H1 (cell line): Measurements from ENCODE around the gene C2orf76. TPM values are rescaled to one million over a fixed set of nuclear protein-coding genes. Genes with fewer than 3 reads are reported as not detected.
A peak's percentile ranks its signal among the peaks of the same experiment; 100 is the strongest.

Source experiments
- CTCF ChIA-PET: fragments of 300-600 bp; sonication (Branson Sonifier 250); formaldehyde crosslinking; loops from one replicate; lab custom pipeline; 2021; ENCODE audit not compliant: partially characterized antibody; lab: Charles Lee
- POLR2A ChIA-PET: fragments of 300-600 bp; sonication (Branson Sonifier 250); formaldehyde crosslinking; loops from one replicate; lab custom pipeline; 2021; ENCODE audit warnings: inconsistent platforms; ENCODE audit not compliant: partially characterized antibody; lab: Charles Lee
- DNase-seq, 2 experiments: peaks; one replicate each; pipeline versions ENCODE4 v3.0.0 to v3.0.0-alpha.2; 2010 to 2022; ENCODE audit warnings: low spot score in 2 of 2, low read depth in 1 of 2, mixed read lengths in 1 of 2
- FAIRE-seq: peaks from 2 replicates; lab custom pipeline; 2011; peaks lifted over from hg19 to GRCh38; lab: Jason Lieb, UNC
- H2AFZ ChIP-seq: 2 replicates; pipeline ENCODE4 v1.8.1; 2012; ENCODE audit warnings: low read length, inconsistent platforms
- H2AK5ac ChIP-seq: 2 replicates; pipeline ENCODE4 v1.6.1; 2013; ENCODE audit warnings: low read depth, low read length
- H2BK120ac ChIP-seq: replicated peaks from 2 replicates; pipeline ENCODE3; 2013; ENCODE audit warnings: low read depth, low read length, inconsistent platforms
- H2BK12ac ChIP-seq: 2 replicates; pipeline ENCODE4 v1.6.1; 2013; ENCODE audit warnings: low read depth, low read length
- H2BK15ac ChIP-seq: 2 replicates; pipeline ENCODE4 v1.6.1; 2013; ENCODE audit warnings: low read length
- H2BK20ac ChIP-seq: 2 replicates; pipeline ENCODE4 v1.6.1; 2013; ENCODE audit warnings: low read length
- H2BK5ac ChIP-seq: 2 replicates; pipeline ENCODE4 v1.6.1; 2013; ENCODE audit warnings: low read depth, low read length
- H3K14ac ChIP-seq: 2 replicates; pipeline ENCODE4 v1.6.1; 2013; ENCODE audit warnings: inconsistent platforms; ENCODE audit not compliant: insufficient read length
- H3K18ac ChIP-seq: 2 replicates; pipeline ENCODE4 v1.6.1; 2013; ENCODE audit warnings: low read length; ENCODE audit errors: extremely low read depth
- H3K23ac ChIP-seq: 2 replicates; pipeline ENCODE4 v1.6.1; 2013; ENCODE audit warnings: inconsistent platforms; ENCODE audit not compliant: insufficient read length
- H3K23me2 ChIP-seq: 2 replicates; pipeline ENCODE4 v1.6.1; 2013; ENCODE audit warnings: low read depth, low read length
- H3K27ac ChIP-seq: 2 replicates; pipeline ENCODE4 v1.6.1; 2011; ENCODE audit warnings: low read depth, low read length, inconsistent platforms
- H3K27me3 ChIP-seq, 4 experiments: replicated peaks in 1 of 4; 1 replicate in 1 of 4; 2 replicates in 3 of 4; pipeline versions ENCODE4 v1.6.1 to v1.8.1; 2011 to 2013; ENCODE audit warnings: low read length in 3 of 4, mild to moderate bottlenecking in 3 of 4, inconsistent platforms in 2 of 4, mixed read lengths in 2 of 4, moderate library complexity in 1 of 4; ENCODE audit not compliant: control insufficient read depth in 3 of 4, insufficient read depth in 3 of 4; ENCODE audit errors: extremely low read depth in 1 of 4
- H3K36me3 ChIP-seq, 4 experiments: 2 replicates each; pipeline versions ENCODE4 v1.6.1 to v1.8.1; 2011 to 2013; ENCODE audit warnings: mild to moderate bottlenecking in 4 of 4, low read length in 3 of 4, moderate library complexity in 2 of 4, control low read depth in 1 of 4, inconsistent platforms in 1 of 4; ENCODE audit not compliant: insufficient read depth in 4 of 4, control insufficient read depth in 2 of 4
- H3K4ac ChIP-seq: replicated peaks from 2 replicates; pipeline ENCODE3; 2013; ENCODE audit warnings: low read length, low read depth, mixed read lengths, inconsistent platforms; ENCODE audit not compliant: insufficient read length
- H3K4me1 ChIP-seq, 4 experiments: replicated peaks in 1 of 4; 1 replicate in 1 of 4; 2 replicates in 3 of 4; pipeline versions ENCODE4 v1.6.1 to v1.8.1; 2011 to 2013; ENCODE audit warnings: low read length in 3 of 4, inconsistent platforms in 2 of 4, mixed read lengths in 1 of 4; ENCODE audit not compliant: insufficient read depth in 4 of 4, control insufficient read depth in 3 of 4
- H3K4me2 ChIP-seq, 2 experiments: 2 replicates each; pipeline versions ENCODE4 v1.6.1 to v1.8.1; 2011 to 2013; ENCODE audit warnings: low read depth in 2 of 2, low read length in 2 of 2, control low read depth in 1 of 2, inconsistent platforms in 1 of 2, mild to moderate bottlenecking in 1 of 2; ENCODE audit not compliant: insufficient read depth in 1 of 2
- H3K4me3 ChIP-seq, 4 experiments: fragments of 200-600, 300-600 bp in 1 of 4; sonication (generic), shearing (Covaris generic), sonication (Bioruptor Twin) in 1 of 4; 2 replicates each; pipeline versions ENCODE4 v1.5.1 to v1.8.1; 2011 to 2016; ENCODE audit warnings: low read length in 4 of 4, low read depth in 3 of 4, control low read depth in 2 of 4, inconsistent platforms in 2 of 4, mild to moderate bottlenecking in 2 of 4, mixed read lengths in 1 of 4, moderate library complexity in 1 of 4; ENCODE audit not compliant: insufficient read depth in 2 of 4; ENCODE audit errors: extremely low read depth in 1 of 4
- H3K56ac ChIP-seq: replicated peaks from 2 replicates; pipeline ENCODE3; 2013; ENCODE audit warnings: low read depth, mild to moderate bottlenecking, mixed read lengths, low read length, inconsistent platforms; ENCODE audit not compliant: insufficient read length
- H3K79me1 ChIP-seq: 2 replicates; pipeline ENCODE4 v1.6.1; 2013; ENCODE audit warnings: low read depth, low read length, control low read depth
- H3K79me2 ChIP-seq, 2 experiments: 2 replicates each; pipeline versions ENCODE4 v1.6.1 to v1.8.1; 2012 to 2013; ENCODE audit warnings: low read length in 2 of 2, mild to moderate bottlenecking in 2 of 2, inconsistent platforms in 1 of 2; ENCODE audit not compliant: insufficient read depth in 2 of 2, control insufficient read depth in 1 of 2
- H3K9ac ChIP-seq, 4 experiments: replicated peaks in 1 of 4; 1 replicate in 1 of 4; 2 replicates in 3 of 4; pipeline versions ENCODE4 v1.6.1 to v1.8.1; 2011 to 2013; ENCODE audit warnings: low read depth in 3 of 4, low read length in 3 of 4, control low read depth in 2 of 4, mild to moderate bottlenecking in 2 of 4, moderate library complexity in 2 of 4, inconsistent platforms in 1 of 4; ENCODE audit errors: extremely low read depth in 1 of 4
- H3K9me3 ChIP-seq, 2 experiments: 2 replicates each; pipeline versions ENCODE4 v1.6.1 to v1.8.1; 2012 to 2013; ENCODE audit warnings: mild to moderate bottlenecking in 2 of 2, moderate library complexity in 2 of 2, control low read depth in 1 of 2, inconsistent platforms in 1 of 2, low read depth in 1 of 2, low read length in 1 of 2, mixed read lengths in 1 of 2; ENCODE audit not compliant: insufficient read depth in 2 of 2
- H4K20me1 ChIP-seq, 2 experiments: replicated peaks in 1 of 2; 2 replicates each; pipeline versions ENCODE3 to v1.8.1; 2011 to 2013; ENCODE audit warnings: inconsistent platforms in 2 of 2, low read length in 2 of 2, mild to moderate bottlenecking in 1 of 2; ENCODE audit not compliant: insufficient read depth in 2 of 2, control insufficient read depth in 1 of 2
- H4K5ac ChIP-seq: 2 replicates; pipeline ENCODE4 v1.6.1; 2013; ENCODE audit warnings: low read length, low read depth, mixed read lengths, inconsistent platforms; ENCODE audit not compliant: insufficient read length
- H4K8ac ChIP-seq: 2 replicates; pipeline ENCODE4 v1.8.0; 2013; ENCODE audit warnings: mild to moderate bottlenecking, moderate library complexity, low read length, inconsistent platforms; ENCODE audit not compliant: insufficient read depth; ENCODE audit errors: extremely low read depth
- H4K91ac ChIP-seq: replicated peaks from 2 replicates; pipeline ENCODE3; 2013; ENCODE audit warnings: low read length, mixed read lengths, inconsistent platforms; ENCODE audit not compliant: insufficient read length
- FOSL1 ChIP-seq: IDR thresholded peaks from 2 replicates; pipeline ENCODE4 v1.6.1; 2011; ENCODE audit warnings: mild to moderate bottlenecking, low read depth, low read length, moderate library complexity; ENCODE audit not compliant: insufficient read depth
- KDM1A ChIP-seq: fragments of 200-600, 300-600 bp; sonication (generic); IDR thresholded peaks from 2 replicates; pipeline ENCODE4 v1.7.1; 2016; ENCODE audit warnings: mild to moderate bottlenecking, low read length, borderline replicate concordance
- NRF1 ChIP-seq: IDR thresholded peaks from 2 replicates; pipeline ENCODE4 v1.6.1; 2011; ENCODE audit warnings: mild to moderate bottlenecking, low read depth, low read length, improper control_type of control experiment
- RAD21 ChIP-seq, 2 experiments: IDR thresholded peaks in 1 of 2; conservative IDR thresholded peaks in 1 of 2; 2 replicates each; pipeline ENCODE4 v1.6.1; 2011; ENCODE audit warnings: low read depth in 2 of 2, low read length in 2 of 2, improper control_type of control experiment in 1 of 2, inconsistent platforms in 1 of 2, mild to moderate bottlenecking in 1 of 2, moderate library complexity in 1 of 2
- SP4 ChIP-seq: IDR thresholded peaks from 2 replicates; pipeline ENCODE4 v1.6.1; 2012; ENCODE audit warnings: low read length, inconsistent platforms
- TBP ChIP-seq: IDR thresholded peaks from 2 replicates; pipeline ENCODE4 v1.6.1; 2011; ENCODE audit warnings: low read depth, low read length, improper control_type of control experiment
- WGBS, 2 experiments: shearing (Covaris generic) in 1 of 2; methylation state at CpG; one replicate each; pipeline versions ENCODE4 v1.1.6 to v1.1.7; 2013 to 2015; ENCODE audit warnings: low lambda C conversion rate in 2 of 2, mixed read lengths in 2 of 2, inconsistent platforms in 1 of 2, low coverage in 1 of 2, missing lambda C conversion rate in 1 of 2; ENCODE audit not compliant: insufficient replicate concordance in 2 of 2, insufficient coverage in 1 of 2, insufficient read length in 1 of 2; ENCODE audit errors: extremely low coverage in 1 of 2, missing lambda C conversion rate in 1 of 2; 5-methylcytosine and 5-hydroxymethylcytosine counted together
- polyA plus RNA-seq, 7 experiments: library from polyadenylated mRNA; depleted of rRNA in 3 of 7; stranded (reverse) in 5 of 7; unstranded in 2 of 7; fragments of >200 nt in 5 of 7; fragments of 200-250 nt in 2 of 7; gene quantifications; 1 replicate in 5 of 7; 2 replicates in 1 of 7; 4 replicates in 1 of 7; pipeline versions ENCODE4 v1.2.1 to v1.2.3, GENCODE V29; 2011 to 2013; ENCODE audit warnings: missing spikeins in 2 of 7, mixed read lengths in 2 of 7
- total RNA-seq: library from RNA; stranded (reverse); fragmentation: NEBNext Ultra II Directional; extraction: Animal tissue kit (Norgen Biotek cat#: 25700); gene quantifications from 2 replicates; pipeline ENCODE4 v1.2.1, GENCODE V29; 2021
- TF ChIP-seq, protein P1 (sequence below), 3 experiments: IDR thresholded peaks; 1 replicate in 2 of 3; 2 replicates in 1 of 3; pipeline versions ENCODE4 v1.5.1 to v1.6.1; 2011; ENCODE audit warnings: low read length in 3 of 3, mild to moderate bottlenecking in 3 of 3, inconsistent platforms in 2 of 3, low read depth in 1 of 3, moderate library complexity in 1 of 3; ENCODE audit not compliant: insufficient read depth in 1 of 3; ENCODE audit errors: control extremely low read depth in 1 of 3

The C2orf76 gene
- total and polyA plus RNA-seq, 2 of the 8 experiments (the other 6 are each of a cell fraction or from before 2014, with no cell fraction given), result 4.4 to 5.0 TPM

DNA sequence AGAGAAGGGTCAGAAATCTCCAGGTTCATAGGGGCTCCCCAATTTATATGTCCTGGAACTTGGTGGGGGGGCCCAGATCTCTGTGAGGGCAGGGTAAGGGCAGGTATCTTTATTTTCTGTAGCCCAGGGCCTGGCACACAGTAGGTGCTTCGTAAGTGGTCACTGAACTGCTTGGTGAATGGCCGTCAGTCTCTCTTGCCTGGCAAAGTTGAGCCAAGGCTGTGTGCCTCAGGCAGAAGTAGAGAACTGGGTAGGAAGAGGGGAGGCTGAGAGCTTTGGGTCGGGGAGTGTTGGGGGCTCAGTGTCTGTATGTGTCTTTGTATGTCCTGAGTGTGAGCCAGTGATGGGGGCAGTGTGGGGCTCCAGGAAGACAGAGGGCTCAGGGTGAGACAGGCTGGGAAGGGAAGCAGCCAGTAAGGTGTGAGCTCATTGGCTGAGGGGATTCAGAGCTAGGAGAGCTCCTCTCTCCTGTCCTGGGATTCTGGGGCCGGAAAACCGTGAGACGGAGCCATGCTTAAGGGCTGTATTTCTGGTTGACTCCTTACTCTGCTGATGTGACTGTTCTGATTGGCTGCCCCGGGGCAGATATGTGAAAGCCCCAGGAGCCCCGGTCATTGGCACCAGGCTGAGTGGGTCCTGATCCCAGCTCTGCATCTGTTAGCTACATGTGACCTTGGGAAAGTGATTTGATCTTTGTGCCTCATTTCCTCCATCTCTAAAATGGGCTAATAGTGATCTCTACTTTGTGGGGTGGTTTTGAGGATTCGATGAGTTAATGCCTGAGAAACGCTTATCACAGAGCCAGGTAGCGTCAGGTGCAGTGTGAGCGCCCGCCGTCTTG lies 112.7 kb downstream of the C2orf76 start:
- no peak for FAIRE-seq
- H2BK5ac ChIP-seq, result peak overlapping the region; percentile 93
- peak overlapping the region; percentile 57; the same call in 1 of the 2 replicates for H2BK20ac ChIP-seq
- 88% methylated on average over 14 of the region's 14 CpGs; no CpG with 5 or more reads in 1 of the 2 experiments for WGBS, 2 experiments
- H2BK15ac ChIP-seq, result 0 out of 2 replicates have a peak overlapping the region, but pooled peaks have one; percentile 53
- peak overlapping the region; percentile 99 for H2BK12ac ChIP-seq
- no peak overlapping the region for H3K4me2 ChIP-seq
- no peaks in the 10 kb centered on the region for H3K23me2 ChIP-seq
- H3K4me1 ChIP-seq, result peaks cover 11 to 29% (median 22%) of the 10 kb centered on the region in 4 experiments
- no peaks in the 10 kb centered on the region for H3K79me1 ChIP-seq
- H2AFZ ChIP-seq, result no peak overlapping the region
- no peaks in the 10 kb centered on the region for H3K27me3 ChIP-seq
- H3K4me3 ChIP-seq, result no peak overlapping the region
- H4K91ac ChIP-seq, result peak overlapping the region; percentile 9
- H3K79me2 ChIP-seq, result no peaks in the 10 kb centered on the region
- no peak overlapping the region for H3K56ac ChIP-seq
- H3K9ac ChIP-seq, result no peak overlapping the region
- H2AK5ac ChIP-seq, result peak overlapping the region; percentile 98
- TF ChIP-seq, protein P1, sequence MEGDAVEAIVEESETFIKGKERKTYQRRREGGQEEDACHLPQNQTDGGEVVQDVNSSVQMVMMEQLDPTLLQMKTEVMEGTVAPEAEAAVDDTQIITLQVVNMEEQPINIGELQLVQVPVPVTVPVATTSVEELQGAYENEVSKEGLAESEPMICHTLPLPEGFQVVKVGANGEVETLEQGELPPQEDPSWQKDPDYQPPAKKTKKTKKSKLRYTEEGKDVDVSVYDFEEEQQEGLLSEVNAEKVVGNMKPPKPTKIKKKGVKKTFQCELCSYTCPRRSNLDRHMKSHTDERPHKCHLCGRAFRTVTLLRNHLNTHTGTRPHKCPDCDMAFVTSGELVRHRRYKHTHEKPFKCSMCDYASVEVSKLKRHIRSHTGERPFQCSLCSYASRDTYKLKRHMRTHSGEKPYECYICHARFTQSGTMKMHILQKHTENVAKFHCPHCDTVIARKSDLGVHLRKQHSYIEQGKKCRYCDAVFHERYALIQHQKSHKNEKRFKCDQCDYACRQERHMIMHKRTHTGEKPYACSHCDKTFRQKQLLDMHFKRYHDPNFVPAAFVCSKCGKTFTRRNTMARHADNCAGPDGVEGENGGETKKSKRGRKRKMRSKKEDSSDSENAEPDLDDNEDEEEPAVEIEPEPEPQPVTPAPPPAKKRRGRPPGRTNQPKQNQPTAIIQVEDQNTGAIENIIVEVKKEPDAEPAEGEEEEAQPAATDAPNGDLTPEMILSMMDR (IDR thresholded peaks at IDR 0.05; ENCODE audit: control extremely low read depth in 1 of 3, insufficient read depth in 1 of 3, low read depth in 1 of 3, low read length in 3 of 3), result no peak
- TF ChIP-seq KDM1A (peak; percentile 80; the same call in 1 of the 2 replicates), TBP (no peak), NRF1 (no peak), FOSL1 (no peak), SP4 (no peak), RAD21 (IDR thresholded peaks at IDR 0.05 in 1 of 2, conservative IDR thresholded peaks at IDR 0.05 in 1 of 2; ENCODE audit: low read depth in 2 of 2, low read length in 2 of 2) (no peak)
- no peak overlapping the region for H3K27ac ChIP-seq
- no peak overlapping the region for H2BK120ac ChIP-seq
- no peak overlapping the region for H3K14ac ChIP-seq
- H3K18ac ChIP-seq, result peak overlapping the region; percentile 60; the same call in 1 of the 2 replicates
- ChIA-PET CTCF (interaction anchor here (0.9 to 3.3 kb wide), 6 partner anchors 12 to 59 kb away, joined by 3 to 20 read pairs (median 6); no protein-coding TSS in a partner anchor), POLR2A (interaction anchor here (1.4 to 2.0 kb wide), 2 partner anchors 11 to 13 kb away, joined by 4 to 5 read pairs; no protein-coding TSS in a partner anchor)
- H3K23ac ChIP-seq, result no peak overlapping the region
- no peak overlapping the region for H4K5ac ChIP-seq
- H3K9me3 ChIP-seq, result no peaks in the 10 kb centered on the region
- no peak for DNase-seq
- H4K8ac ChIP-seq, result peak overlapping the region; percentile 69; the same call in 1 of the 2 replicates
- peaks cover 0 to 5% (median 2%) of the 10 kb centered on the region in 4 experiments; a peak in 2 of 8 replicates for H3K36me3 ChIP-seq
- H4K20me1 ChIP-seq, result peaks cover 0 to 3% of the 10 kb centered on the region in 2 experiments
- H3K4ac ChIP-seq, result no peak overlapping the region
